Ishikawa (cell line): Measurements from ENCODE around the gene FAM135A.

Experiments
- CREB1 ChIP-seq: IDR thresholded peaks from 2 replicates; pipeline ENCODE4 v1.6.1; 2012; ENCODE audit warnings: low read depth
- FOXM1 ChIP-seq: IDR thresholded peaks from 2 replicates; pipeline ENCODE4 v1.6.1; 2012; ENCODE audit warnings: low read depth, borderline replicate concordance
- RAD21 ChIP-seq: IDR thresholded peaks from 2 replicates; pipeline ENCODE4 v1.6.1; 2012; ENCODE audit warnings: low read depth
- TAF1 ChIP-seq: IDR thresholded peaks from 2 replicates; pipeline ENCODE4 v1.6.1; 2012; ENCODE audit warnings: low read depth, mild to moderate bottlenecking
- TEAD4 ChIP-seq: IDR thresholded peaks from 2 replicates; pipeline ENCODE4 v1.6.1; 2012
- YY1 ChIP-seq: IDR thresholded peaks from 2 replicates; pipeline ENCODE4 v1.6.1; 2012; ENCODE audit warnings: low read depth
- TF ChIP-seq, protein P1 (sequence below): IDR thresholded peaks from 2 replicates; pipeline ENCODE4 v1.6.1; 2012; ENCODE audit warnings: low read depth, mild to moderate bottlenecking
- TF ChIP-seq, protein P2 (sequence below): IDR thresholded peaks from 2 replicates; pipeline ENCODE4 v1.6.1; 2012

DNA sequence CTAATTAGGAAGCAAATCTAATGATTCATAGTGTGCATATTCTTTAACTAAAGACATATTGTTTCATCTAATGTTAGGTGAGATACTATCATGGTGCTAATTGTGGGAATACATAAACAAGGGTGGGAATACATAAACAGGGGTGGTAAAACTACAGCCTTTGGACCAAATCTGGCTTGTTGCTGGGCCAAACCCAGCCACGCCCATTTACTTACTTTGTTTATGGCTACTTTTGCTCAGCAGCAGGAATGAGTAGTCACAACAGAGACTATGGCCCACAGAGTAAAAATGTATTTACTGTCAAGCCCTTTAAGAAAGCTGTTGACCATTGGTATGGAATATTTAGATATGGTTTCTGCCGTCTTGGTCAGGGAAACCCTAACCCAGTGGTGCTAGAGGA, 31.7 kb downstream of the FAM135A start:
- TF ChIP-seq TEAD4 (no peak), FOXM1 (no peak), TAF1 (no peak), YY1 (no peak), RAD21 (no peak), CREB1 (no peak)
- TF ChIP-seq, protein P1, sequence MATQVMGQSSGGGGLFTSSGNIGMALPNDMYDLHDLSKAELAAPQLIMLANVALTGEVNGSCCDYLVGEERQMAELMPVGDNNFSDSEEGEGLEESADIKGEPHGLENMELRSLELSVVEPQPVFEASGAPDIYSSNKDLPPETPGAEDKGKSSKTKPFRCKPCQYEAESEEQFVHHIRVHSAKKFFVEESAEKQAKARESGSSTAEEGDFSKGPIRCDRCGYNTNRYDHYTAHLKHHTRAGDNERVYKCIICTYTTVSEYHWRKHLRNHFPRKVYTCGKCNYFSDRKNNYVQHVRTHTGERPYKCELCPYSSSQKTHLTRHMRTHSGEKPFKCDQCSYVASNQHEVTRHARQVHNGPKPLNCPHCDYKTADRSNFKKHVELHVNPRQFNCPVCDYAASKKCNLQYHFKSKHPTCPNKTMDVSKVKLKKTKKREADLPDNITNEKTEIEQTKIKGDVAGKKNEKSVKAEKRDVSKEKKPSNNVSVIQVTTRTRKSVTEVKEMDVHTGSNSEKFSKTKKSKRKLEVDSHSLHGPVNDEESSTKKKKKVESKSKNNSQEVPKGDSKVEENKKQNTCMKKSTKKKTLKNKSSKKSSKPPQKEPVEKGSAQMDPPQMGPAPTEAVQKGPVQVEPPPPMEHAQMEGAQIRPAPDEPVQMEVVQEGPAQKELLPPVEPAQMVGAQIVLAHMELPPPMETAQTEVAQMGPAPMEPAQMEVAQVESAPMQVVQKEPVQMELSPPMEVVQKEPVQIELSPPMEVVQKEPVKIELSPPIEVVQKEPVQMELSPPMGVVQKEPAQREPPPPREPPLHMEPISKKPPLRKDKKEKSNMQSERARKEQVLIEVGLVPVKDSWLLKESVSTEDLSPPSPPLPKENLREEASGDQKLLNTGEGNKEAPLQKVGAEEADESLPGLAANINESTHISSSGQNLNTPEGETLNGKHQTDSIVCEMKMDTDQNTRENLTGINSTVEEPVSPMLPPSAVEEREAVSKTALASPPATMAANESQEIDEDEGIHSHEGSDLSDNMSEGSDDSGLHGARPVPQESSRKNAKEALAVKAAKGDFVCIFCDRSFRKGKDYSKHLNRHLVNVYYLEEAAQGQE: no peak
- TF ChIP-seq, protein P2, sequence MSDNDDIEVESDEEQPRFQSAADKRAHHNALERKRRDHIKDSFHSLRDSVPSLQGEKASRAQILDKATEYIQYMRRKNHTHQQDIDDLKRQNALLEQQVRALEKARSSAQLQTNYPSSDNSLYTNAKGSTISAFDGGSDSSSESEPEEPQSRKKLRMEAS: no peak
